T-helper 9 cell (primary cell): ENCODE data around the gene STARD3NL.

ENCODE experiments used
- DNase-seq: peaks from one replicate; pipeline ENCODE4 v3.0.0-alpha.2; 2020

Gene STARD3NL

GRCh38 chr7:38185395-38186307, 7.6 kb downstream of the STARD3NL start:
- no peak for DNase-seq

- DNase-seq = no peak
Observed at GRCh38 chr7:38186593-38187314, 8.7 kb downstream of the STARD3NL start.

- DNase-seq = no peak
Observed at GRCh38 chr7:38187794-38188440, 9.9 kb downstream of the STARD3NL start.

GRCh38 chr7:38189231-38189938, 11.3 kb downstream of the STARD3NL start:
- no peak for DNase-seq

GRCh38 chr7:38190011-38190410, 12.0 kb downstream of the STARD3NL start:
- no peak for DNase-seq

GRCh38 chr7:38191791-38192190, 13.7 kb downstream of the STARD3NL start:
- DNase-seq = no peak

GRCh38 chr7:38192327-38192726, 14.3 kb downstream of the STARD3NL start:
- DNase-seq = no peak

- DNase-seq = no peak
Observed at GRCh38 chr7:38195804-38196595, 18.0 kb downstream of the STARD3NL start.

GRCh38 chr7:38198366-38198765, 20.3 kb downstream of the STARD3NL start:
- DNase-seq = no peak

GRCh38 chr7:38199154-38199553, 21.1 kb downstream of the STARD3NL start:
- DNase-seq = no peak

- DNase-seq = no peak
Observed at GRCh38 chr7:38199782-38200181, 21.7 kb downstream of the STARD3NL start.

GRCh38 chr7:38206071-38206470, 28.0 kb downstream of the STARD3NL start:
- no peak for DNase-seq

- no peak for DNase-seq
Observed at GRCh38 chr7:38207843-38208242, 29.8 kb downstream of the STARD3NL start.

- no peak for DNase-seq
Observed at GRCh38 chr7:38211486-38211885, 33.4 kb downstream of the STARD3NL start.

GRCh38 chr7:38211940-38212339, 33.9 kb downstream of the STARD3NL start:
- DNase-seq = no peak

- no peak for DNase-seq
Observed at GRCh38 chr7:38215115-38215514, 37.1 kb downstream of the STARD3NL start.

- DNase-seq = peak; percentile 64
Observed at GRCh38 chr7:38215735-38216670, 38.0 kb downstream of the STARD3NL start.

GRCh38 chr7:38217672-38218071, 39.6 kb downstream of the STARD3NL start:
- no peak for DNase-seq

- no peak for DNase-seq
Observed at GRCh38 chr7:38220452-38220851, 42.4 kb downstream of the STARD3NL start.

- no peak for DNase-seq
Observed at GRCh38 chr7:38222481-38223096, 44.5 kb downstream of the STARD3NL start.
